ENCODE measurements around the gene CYP51A1. TPM values are rescaled to one million over a fixed set of nuclear protein-coding genes. Genes with fewer than 3 reads are reported as not detected.

The CYP51A1 gene
- polyA plus RNA-seq, 1 donor from 2014 or later, result 137 TPM

DNA sequence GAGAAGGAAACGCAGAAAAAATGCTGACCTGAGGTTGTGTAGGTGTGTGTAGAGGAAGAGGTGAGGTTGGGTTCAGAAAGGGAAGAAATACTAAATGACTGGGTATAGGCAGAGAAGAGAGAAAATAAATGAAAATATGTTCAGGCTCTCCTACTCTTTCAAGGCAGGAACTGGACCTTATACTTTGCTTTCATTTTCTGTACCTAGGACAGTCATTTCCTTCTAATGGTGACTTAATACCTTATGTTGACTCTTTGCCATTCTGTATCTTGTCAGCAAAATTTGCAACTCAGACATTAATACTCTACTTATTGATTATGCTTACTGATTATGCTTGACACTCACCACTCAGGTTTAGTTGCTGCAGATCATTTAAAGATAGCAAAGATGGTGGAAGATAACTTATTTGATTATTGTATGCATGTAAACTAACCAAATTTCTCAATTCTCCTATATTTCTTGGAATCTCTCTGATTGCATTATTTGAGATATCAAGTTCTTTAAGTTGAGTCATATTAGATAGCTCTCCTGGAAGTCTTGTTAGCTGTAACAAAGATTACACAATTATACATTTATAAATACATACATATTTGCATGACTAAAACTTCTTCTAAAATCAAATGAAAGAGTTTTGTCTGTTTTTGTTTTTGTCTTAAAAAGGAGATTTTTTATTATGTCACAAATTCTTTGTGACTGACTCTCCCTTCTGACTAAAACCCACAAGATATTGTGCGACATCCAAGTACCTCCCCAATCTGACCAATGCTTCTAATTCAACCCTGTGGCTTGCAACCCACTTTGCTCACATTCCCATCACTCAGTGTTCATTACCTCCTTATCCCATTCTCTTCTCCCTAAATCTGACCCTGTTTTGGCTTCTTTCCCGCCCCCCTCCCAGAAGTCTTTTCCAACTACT is 24.6 kb upstream of the CYP51A1 start:
- H3K4me2 ChIP-seq (ENCODE audit: low read length), result no peak overlapping the region
- H3K36me3 ChIP-seq (ENCODE audit: insufficient read depth, low read length), result no peaks in the 10 kb centered on the region
- H4K20me1 ChIP-seq (ENCODE audit: insufficient read depth), result no peaks in the 10 kb centered on the region
- TF ChIP-seq REST (IDR thresholded peaks at IDR 0.05; ENCODE audit: borderline replicate concordance), result no peak
- TF ChIP-seq POLR2AphosphoS5 (IDR thresholded peaks at IDR 0.05), result no peak
- no peak for TF ChIP-seq EZH2 (IDR thresholded peaks at IDR 0.05; ENCODE audit: borderline replicate concordance, insufficient read depth, low read length, poor library complexity, severe bottlenecking)
- TF ChIP-seq TAF1 (IDR thresholded peaks at IDR 0.05; ENCODE audit: low read depth), result no peak
- no peak for TF ChIP-seq MXI1 (conservative IDR thresholded peaks at IDR 0.05; ENCODE audit: poor library complexity, severe bottlenecking)
- no peak for TF ChIP-seq RAD21 (conservative IDR thresholded peaks at IDR 0.05)
- no peak for TF ChIP-seq CTCF (IDR thresholded peaks at IDR 0.05; ENCODE audit: poor library complexity, severe bottlenecking)
- TF ChIP-seq SMC3 (conservative IDR thresholded peaks at IDR 0.05; ENCODE audit: poor library complexity), result no peak
- no peak for TF ChIP-seq EP300 (conservative IDR thresholded peaks at IDR 0.05; ENCODE audit: poor library complexity, severe bottlenecking)
- H3F3A ChIP-seq (ENCODE audit: insufficient read depth, low read length, poor library complexity, severe bottlenecking), result no peaks in the 10 kb centered on the region
- H3K27ac ChIP-seq (ENCODE audit: low read length), result no peak overlapping the region
- H2AFZ ChIP-seq (ENCODE audit: low read depth, low read length), result no peak overlapping the region
- H3K9ac ChIP-seq (ENCODE audit: low read length), result no peak overlapping the region
- no peaks in the 10 kb centered on the region for H3K79me2 ChIP-seq (replicated peaks; ENCODE audit: insufficient read depth, low read length)
- H3K4me3 ChIP-seq (ENCODE audit: low read length), result no peak overlapping the region
- no peaks in the 10 kb centered on the region for H3K9me3 ChIP-seq (ENCODE audit: low read length)
- H3K9me2 ChIP-seq (ENCODE audit: insufficient read depth, low read length), result no peaks in the 10 kb centered on the region
- no peaks in the 10 kb centered on the region for H3K27me3 ChIP-seq (ENCODE audit: insufficient read depth, low read depth, low read length)

- H3K27ac ChIP-seq (ENCODE audit: low read length), result no peak overlapping the region
- H3K9ac ChIP-seq (ENCODE audit: low read length), result no peak overlapping the region
- H3F3A ChIP-seq (ENCODE audit: insufficient read depth, low read length, poor library complexity, severe bottlenecking), result no peaks in the 10 kb centered on the region
- no peaks in the 10 kb centered on the region for H4K20me1 ChIP-seq (ENCODE audit: insufficient read depth)
- H3K9me2 ChIP-seq (ENCODE audit: insufficient read depth, low read length), result no peaks in the 10 kb centered on the region
- no peaks in the 10 kb centered on the region for H3K27me3 ChIP-seq (ENCODE audit: insufficient read depth, low read depth, low read length)
- no peak overlapping the region for H3K4me3 ChIP-seq (ENCODE audit: low read length)
- no peaks in the 10 kb centered on the region for H3K9me3 ChIP-seq (ENCODE audit: low read length)
- H3K4me2 ChIP-seq (ENCODE audit: low read length), result no peak overlapping the region
- no peak for TF ChIP-seq EP300 (conservative IDR thresholded peaks at IDR 0.05; ENCODE audit: poor library complexity, severe bottlenecking)
- TF ChIP-seq SMC3 (conservative IDR thresholded peaks at IDR 0.05; ENCODE audit: poor library complexity), result no peak
- no peak for TF ChIP-seq RAD21 (conservative IDR thresholded peaks at IDR 0.05)
- TF ChIP-seq CTCF (IDR thresholded peaks at IDR 0.05; ENCODE audit: poor library complexity, severe bottlenecking), result no peak
- no peak for TF ChIP-seq REST (IDR thresholded peaks at IDR 0.05; ENCODE audit: borderline replicate concordance)
- no peak for TF ChIP-seq EZH2 (IDR thresholded peaks at IDR 0.05; ENCODE audit: borderline replicate concordance, insufficient read depth, low read length, poor library complexity, severe bottlenecking)
- no peak for TF ChIP-seq POLR2AphosphoS5 (IDR thresholded peaks at IDR 0.05)
- no peak for TF ChIP-seq MXI1 (conservative IDR thresholded peaks at IDR 0.05; ENCODE audit: poor library complexity, severe bottlenecking)
- TF ChIP-seq TAF1 (IDR thresholded peaks at IDR 0.05; ENCODE audit: low read depth), result no peak
- H2AFZ ChIP-seq (ENCODE audit: low read depth, low read length), result no peak overlapping the region
- no peaks in the 10 kb centered on the region for H3K36me3 ChIP-seq (ENCODE audit: insufficient read depth, low read length)
- H3K79me2 ChIP-seq (replicated peaks; ENCODE audit: insufficient read depth, low read length), result no peaks in the 10 kb centered on the region
Observed at GRCh38 chr7:92156990-92157389, 22.7 kb upstream of the CYP51A1 start.

All from neural cell (in vitro differentiated cells).